CD4-positive, alpha-beta T cell treated with Interleukin-15 for 4 hours (primary cell): ENCODE results near the gene PNPLA4.

Experiments
- DNase-seq: peaks from one replicate; pipeline ENCODE4 v3.0.0-alpha.2; 2020; ENCODE audit warnings: low spot score

The PNPLA4 gene

GRCh38 chrX:7872042-7872441, 55.2 kb downstream of the PNPLA4 start:
- DNase-seq, result no peak

GRCh38 chrX:7852166-7852565, 75.0 kb downstream of the PNPLA4 start:
- no peak for DNase-seq
